Fibroblast of skin of right biceps (primary cell): ENCODE results near the gene MLX.
"Not testable (repeated sequence)": the region's sequence is repeated elsewhere in the genome, so short reads cannot be mapped to it uniquely, and the experiment has no call there.

Experiments
- DNase-seq: peaks from one replicate; pipeline ENCODE4 v3.0.0-alpha.2; 2013

The MLX gene

DNA sequence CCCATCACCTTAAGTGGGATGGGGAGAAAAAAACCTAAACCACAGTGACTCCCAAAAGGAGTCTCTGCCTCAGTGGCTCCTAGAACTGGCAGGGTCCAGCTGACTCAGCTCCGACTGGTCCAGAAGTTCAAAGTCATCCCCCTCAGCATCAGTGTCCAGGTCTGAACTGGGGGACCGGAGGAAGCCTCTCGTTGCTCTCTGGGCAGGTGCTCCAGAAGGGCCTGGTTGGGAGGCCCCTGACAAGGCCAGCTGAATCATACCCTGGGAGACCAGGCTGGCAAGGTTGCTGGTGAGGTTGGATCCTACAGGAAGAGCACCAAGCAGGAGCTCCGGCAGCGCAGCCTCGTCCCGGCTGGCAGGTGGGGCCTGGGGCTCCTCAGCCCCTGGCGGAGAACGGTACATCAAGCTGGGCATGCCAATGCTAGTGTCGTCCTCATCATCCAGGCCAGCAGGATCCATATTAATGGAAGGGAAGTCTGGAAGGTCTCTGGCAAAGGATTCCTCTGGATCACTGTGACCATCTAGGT is 14.9 kb downstream of the MLX start:
- no peak for DNase-seq

DNA sequence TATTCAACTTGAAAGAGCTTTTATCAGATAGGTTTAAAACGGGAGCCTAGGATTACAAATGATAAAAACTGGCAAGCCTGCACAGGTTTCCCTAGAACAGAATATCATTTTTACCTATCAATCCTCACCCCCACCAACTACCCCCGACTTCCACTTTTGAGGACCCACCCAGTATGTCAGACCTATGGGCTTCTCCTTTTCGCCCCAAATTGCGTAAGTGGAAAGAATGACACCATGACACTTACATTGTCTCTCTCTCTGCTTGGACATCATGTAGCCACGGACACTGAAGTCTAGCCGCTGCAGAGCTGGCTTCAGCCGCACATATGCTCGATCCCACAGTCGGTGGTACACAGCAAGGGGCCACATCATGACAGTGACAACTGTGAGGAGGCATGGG is 18.0 kb downstream of the MLX start:
- no peak for DNase-seq

DNA sequence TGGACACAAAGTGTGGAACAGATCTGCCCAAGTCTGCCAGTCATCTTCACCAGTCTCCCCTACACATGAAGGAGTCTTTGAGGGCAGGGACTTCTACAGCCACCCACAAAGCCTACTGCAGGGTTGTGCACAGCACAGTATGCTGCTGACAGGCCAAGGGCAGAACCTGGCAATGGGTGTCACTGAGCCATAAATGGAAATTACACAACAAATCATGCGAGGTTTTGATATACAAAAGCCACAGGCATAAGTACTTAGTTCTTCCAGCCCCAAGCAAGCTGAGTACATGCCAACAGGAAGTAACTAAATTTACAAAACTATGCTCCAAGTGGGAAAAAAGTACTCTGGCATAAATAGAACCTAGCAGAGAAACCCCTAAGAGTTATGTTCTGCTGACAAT is 18.5 kb downstream of the MLX start:
- no peak for DNase-seq

DNA sequence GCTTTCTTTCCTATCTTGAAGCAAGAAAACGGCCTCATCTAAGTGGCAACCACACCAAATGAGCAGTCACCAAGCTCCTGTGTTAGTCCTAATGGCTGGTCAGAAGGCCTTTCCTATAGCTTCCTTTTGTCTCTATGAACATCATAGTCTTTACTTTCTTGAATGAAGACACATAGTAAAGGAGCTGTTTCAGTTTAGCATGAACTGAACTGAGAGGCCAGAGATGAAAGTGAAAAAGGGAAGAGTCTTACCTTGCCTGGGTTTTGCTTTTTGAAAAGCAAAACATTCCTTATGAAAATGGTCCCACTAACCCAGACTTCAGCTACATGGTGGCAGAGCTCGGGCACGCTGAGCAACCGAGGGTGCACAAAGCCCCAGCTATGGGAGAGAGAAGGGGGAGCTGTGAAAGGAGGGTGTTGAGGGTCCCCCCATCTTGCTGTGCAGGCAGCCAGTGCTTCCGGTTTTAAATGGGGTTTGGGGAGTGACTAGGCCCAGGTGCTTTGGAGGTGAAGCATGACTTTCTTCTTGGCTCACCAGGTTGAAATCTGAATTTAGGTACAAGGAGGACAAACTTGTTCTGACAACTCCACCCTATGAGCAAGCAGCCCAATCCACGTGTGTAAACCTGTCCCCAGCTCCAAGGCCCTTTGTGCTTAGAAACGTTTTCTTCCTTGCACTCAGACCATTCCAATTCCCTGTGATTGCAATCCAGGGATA is 19.8 kb downstream of the MLX start:
- no peak for DNase-seq

DNA sequence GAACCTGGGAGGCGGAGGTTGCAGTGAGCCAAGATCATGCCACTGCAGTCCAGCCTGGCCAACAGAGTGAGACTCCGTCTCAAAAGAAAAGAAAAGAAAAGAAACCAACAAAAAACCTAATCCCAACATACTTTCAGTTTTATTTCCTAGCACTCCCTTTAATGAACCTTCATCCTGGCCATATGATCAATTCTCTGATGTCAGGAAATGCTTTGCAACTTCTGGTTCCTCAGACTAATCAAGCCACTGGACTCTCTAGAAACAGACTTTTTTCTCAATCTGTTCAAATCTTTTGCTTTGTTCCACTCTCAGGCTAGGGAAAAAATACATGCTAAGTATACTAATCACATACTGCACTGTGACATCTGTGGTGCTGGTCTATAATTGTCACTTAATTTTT is 24.0 kb downstream of the MLX start:
- DNase-seq = no peak

DNA sequence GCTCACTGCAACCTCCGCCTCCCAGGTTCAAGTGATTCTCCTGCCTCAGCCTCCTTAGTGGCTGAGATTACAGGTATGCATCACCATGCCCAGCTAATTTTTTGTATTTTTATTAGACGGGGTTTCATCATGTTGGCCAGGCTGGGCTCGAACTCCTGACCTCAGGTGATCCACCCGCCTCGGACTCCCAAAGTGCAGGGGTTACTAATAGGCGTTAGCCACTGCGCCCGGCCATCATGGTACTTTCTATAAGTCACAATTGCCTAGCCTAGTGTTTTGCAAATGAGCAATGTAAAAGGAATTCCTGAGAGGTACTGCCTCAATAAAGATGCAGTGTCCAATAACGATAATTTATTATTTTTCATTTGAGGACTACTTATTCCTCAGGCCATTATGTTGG is 24.5 kb downstream of the MLX start:
- no peak for DNase-seq

DNA sequence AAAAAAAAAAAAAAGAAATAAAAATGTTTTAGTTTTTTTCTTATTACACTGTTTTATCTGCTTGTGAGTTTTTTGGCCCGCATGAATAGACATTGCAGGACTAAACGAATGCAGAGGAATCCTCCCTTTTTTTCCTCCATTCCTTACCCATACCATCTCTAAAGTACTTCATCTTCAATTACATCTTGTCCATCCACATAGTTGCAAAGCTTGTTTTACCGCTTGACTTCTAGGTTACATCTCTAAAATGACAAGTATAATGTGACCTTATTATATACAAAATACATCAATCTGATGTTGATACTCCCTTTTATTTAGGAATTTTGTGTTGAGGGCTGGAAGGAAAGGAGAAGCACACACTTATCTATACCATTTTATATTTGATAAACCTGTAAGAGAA is 29.5 kb downstream of the MLX start:
- DNase-seq = no peak

DNA sequence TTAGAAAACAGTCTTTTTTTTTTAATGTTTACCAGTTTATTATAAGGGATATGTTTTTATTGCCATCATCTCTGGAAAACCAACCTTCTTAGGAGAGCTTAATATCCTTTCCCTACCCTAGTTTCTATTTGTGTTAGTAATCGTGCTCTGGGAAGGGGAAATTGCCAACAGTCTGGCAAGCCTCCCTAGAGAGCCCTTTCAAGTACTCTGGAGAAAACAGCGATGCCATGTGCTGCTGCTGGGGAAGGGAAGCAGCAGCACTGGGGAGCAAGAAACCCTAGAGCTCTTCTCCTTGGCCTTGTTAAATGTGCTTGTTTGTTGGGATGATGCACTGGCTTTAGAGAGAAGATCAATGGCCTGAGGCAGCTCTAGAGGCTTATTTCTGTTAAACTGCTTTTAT is 32.0 kb downstream of the MLX start:
- no peak for DNase-seq

DNA sequence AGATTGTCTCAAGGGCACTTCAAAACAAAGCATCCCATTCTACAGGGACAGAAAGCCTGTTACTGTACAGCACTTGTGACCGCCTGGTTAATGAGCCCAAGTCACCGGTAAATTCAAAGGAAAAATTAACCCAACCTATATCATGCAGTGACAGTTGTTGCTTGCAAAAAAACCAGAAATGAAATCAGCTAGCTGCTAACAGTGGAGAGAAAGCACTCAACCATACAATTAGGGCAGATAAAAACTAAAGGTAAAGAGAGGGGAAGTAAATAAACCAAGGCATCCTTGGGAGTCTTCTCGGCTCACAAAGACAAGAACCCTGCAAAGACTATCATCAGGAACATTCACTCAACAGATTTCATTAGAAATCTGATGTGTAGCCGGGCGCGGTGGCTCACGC is 36.4 kb downstream of the MLX start:
- DNase-seq = no peak

DNA sequence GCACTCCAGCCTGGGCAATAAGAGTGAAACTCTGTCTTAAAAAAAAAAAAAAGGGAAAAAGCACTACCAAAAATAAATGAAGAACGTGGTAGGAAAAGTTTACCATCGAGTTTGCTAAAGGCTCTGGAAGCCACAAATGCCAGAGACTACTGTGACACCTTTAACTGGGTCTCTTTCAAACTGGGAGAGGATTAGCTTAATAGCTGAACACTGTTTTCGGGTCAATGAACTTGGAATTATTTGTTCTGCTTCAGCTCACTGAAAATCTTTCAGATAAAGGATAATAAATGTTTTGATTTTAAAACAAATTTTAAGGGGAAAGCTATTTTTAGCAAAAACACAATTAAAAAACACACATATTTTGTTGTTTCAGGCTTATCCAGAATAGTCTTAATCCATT is 40.9 kb downstream of the MLX start:
- DNase-seq = no peak

DNA sequence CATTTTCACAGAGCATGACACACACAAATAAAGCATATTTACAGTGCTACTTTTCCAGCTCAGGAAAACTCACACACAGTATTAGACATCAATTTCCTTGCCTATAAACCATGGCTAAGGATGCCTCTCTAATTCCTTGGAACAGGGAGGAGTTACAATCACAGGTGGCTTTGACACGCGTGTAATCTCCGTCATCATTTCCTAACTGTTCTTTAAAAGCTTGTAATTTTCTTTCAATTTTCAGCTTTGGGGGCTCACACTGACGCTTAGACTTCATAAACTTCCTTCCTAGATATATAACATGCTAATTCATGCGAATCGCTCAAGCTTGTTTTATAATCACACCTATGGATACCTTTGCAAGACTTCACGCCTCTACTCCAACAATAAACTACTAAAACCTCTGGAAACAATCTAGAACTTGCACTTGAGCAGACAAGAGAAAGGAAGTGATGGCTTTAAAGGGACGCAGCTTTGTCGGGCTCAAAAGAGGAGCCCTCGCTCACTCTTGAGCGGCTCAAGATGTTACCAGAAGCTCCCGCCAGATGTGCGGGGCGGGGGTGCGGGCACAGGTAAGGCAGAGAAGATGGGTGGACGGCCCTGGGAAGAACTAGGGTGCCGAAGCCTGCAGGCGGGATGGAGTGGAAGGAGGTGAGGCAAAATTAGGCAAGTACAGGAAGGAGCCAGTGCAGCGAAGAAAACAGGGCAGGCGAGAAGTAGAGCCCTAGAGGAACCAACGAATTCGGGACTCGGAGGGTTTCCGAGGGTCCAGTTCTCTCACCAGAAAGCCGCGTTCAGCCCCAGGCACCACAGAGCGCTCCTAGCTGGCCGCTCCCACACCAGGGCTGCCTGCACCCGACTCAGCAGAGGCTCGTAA is 41.6 kb downstream of the MLX start:
- DNase-seq = peak; percentile 6

DNA sequence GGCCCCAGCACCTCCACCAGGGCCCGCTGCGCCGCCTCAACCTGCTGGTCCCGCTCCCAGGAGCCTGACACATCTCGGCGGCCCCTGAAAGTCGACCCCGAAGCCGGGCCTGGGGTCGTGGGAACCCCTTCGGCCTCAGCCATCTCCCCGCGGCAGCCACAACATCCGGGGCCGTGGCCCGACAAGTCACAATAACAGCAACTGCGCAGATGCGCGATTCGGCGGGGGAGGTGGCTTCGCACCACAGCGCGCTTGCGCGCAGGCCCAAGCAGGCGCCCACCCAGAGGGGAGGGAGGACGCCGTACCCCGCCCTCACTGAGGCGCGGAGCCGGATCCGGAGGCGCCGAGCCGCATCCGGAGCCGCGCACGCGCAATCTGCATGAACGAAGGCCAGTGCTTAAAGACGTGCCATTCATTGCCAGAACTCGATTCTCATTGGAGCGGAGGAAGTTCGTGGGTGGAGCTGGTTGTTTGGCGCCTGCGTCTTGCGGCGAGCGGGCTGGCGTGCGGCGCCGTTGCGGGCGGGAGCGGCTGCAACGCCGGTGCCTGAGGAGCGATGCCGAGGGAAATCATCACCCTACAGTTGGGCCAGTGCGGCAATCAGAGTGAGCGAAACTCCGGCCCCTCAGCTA is 42.4 kb downstream of the MLX start, which contains the start of the genes RETREG3 and TUBG1:
Gene RETREG3 (minus strand): TSS at position 193 of the 632 bp plus-strand sequence. CDS start 50 bp downstream, at position 143.
Gene TUBG1 (plus strand): TSS at position 502 of the 632 bp plus-strand sequence. CDS start 55 bp downstream, at position 557.
- DNase-seq = peak; percentile 99

DNA sequence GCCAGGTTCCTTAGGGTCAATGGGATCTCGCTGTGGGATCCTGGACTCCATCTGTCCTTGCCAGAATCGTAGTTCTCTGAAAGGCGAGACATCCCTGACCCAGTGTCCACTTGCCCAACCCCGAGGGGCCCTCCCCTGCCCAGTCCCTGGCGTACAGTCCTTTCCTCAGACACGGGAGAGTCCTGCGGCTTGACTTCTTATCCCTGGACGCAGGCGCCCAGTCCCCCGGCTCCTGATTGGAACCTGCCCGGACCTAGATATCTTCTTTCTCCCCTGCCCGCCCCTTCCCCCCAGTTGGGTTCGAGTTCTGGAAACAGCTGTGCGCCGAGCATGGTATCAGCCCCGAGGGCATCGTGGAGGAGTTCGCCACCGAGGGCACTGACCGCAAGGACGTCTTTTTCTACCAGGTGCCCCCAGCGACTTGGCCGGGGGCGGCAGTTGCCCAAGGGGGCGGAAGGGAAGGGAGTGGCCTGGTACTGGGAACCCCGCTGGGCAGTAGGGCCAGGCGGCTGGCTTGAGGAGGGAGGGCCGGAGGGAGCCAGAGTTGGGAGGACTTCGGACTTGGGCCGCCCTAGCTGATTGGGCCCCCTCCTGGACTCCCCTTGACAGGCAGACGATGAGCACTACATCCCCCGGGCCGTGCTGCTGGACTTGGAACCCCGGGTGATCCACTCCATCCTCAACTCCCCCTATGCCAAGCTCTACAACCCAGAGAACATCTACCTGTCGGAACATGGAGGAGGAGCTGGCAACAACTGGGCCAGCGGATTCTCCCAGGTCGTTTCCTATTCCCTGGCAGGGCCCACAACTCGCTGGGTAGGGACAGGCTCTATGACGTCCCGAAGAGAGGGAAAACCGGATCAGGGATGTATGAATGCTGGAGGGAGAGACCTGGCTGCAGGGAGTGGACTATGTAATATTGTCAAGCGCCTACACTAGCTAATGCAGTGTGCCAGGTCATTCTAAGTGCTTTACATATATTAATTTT is 43.2 kb downstream of the MLX start:
- DNase-seq = not testable (repeated sequence)

DNA sequence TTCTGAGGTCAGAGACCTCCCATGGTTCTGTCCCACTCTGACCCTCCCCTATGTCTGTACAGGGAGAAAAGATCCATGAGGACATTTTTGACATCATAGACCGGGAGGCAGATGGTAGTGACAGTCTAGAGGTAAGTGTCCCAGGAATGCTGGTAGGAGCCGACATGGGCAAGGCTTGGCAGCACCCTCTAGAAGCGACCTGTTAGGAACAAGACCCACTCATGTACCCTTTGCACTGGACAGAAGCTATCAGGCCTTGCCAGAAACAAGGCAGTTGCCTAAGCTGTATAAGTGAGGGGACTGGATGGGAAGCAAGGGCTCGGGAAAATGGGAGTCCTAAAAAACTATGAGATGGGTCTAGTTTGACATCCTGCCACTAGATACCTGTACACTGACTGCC is 45.1 kb downstream of the MLX start:
- DNase-seq = no peak

DNA sequence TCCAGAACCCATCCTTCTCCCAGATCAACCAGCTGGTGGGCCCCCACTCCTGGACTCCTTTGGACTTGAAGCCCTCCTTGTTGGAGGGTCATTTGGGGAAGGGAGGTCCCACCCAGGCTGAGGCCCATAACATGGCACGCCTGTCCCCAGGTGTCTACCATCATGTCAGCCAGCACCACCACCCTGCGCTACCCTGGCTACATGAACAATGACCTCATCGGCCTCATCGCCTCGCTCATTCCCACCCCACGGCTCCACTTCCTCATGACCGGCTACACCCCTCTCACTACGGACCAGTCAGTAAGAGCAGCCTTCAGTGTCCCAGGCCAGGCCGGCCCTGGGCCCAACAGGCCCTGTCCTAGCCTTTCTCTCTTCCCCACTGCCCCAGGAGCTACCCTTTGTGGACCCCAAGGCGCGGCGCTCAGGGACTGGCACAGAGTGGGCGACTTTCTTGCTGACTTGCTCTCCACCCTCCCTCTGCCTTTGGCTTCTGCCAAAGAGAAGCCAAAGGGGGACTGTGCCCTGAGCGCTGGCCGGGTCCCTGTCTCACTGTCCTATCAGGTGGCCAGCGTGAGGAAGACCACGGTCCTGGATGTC is 46.9 kb downstream of the MLX start:
- DNase-seq = no peak

DNA sequence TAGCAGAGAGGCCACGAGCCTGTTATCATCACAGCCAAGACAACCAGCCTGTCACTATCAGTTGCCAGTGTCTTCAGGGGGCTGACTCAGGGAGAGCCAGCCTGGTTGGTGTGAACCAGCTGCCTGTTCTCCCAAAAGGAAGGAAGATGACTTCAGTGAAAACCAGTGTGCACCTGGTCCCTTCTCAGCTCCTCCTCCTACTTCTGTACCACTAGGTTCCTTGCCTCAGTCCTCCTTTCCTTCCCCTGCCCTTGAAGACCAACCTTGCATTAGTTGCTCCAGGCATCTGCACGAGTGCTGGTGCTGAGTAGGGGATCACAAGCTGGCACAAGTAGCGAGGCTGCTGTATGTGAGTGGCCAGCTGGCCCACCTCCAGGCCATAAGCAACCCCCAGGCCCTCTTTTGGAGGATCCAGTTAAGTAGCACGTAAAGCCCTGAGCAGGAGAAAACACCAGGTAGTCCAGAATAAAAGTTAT is 51.1 kb downstream of the MLX start:
- DNase-seq = no peak

DNA sequence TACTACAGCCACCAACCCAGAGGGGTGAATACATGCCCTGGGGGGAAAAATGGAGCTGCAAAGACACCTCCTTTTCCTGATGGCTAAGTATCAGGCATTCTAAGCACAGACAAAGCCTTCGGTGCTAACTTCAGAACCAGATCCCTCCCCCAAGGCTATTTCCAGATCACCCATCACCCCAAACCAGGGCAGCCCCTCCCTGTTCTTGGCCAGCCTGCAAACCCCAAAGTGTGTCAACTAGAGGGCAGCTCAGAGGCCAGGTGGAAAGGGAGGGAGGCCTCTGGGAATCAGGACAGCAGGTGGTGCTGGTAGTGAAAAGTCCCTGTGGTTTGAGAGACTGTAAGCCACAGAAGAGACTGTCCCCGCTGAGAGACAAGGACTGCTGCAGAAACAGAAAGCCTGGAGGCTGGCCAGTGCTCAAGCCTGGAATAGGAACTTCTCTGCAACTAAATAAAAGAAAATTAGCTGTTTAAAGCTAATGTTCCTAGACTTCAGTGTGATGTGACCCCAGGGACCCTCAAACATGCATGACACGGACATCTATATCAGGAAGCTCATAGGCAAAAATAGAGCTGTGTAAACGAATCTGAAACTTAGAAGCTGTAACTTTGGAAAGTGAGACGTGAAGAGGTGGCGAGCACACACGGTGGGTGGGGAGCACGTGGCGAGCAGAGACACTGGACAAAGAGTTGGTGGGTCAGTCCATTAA is 51.7 kb downstream of the MLX start:
- DNase-seq = no peak

DNA sequence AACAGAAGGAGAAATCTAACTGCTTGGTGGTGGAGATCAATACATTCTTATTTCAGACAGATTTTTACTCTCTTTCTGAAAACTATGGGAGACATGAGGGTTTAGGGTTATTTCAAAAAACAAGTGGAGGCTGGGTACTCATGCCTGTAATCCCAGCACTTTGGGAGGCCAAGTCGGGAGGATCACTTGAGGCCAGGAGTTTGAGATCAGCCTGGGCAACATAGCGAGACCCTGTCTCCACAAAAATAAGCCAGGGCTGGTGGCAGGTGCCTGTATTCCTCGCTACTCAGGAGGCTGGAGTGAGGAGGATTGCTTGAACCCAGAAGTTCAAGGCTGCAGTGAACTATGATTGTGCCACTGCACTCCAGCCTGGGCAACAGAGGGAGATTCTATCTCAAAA is 55.1 kb downstream of the MLX start:
- not testable (repeated sequence) for DNase-seq
